Esophagus squamous epithelium (tissue), 4 donors: Measurements from ENCODE around the gene ANTXR1.

Experiments
- POLR2A ChIP-seq, 4 donors: fragments of 450-650 bp; IDR thresholded peaks; one replicate each; pipeline ENCODE4 v1.6.1; 2017; ENCODE audit warnings: antibody characterized with exemption in 4 of 4, mild to moderate bottlenecking in 4 of 4, moderate library complexity in 3 of 4
- TF ChIP-seq, protein P1 (sequence below), 6 experiments: fragments of 450-650 bp in 4 of 6; fragments of 200-600 bp in 2 of 6; sonication (generic) in 2 of 6; IDR thresholded peaks; one replicate each; pipeline ENCODE4 v1.5.1; 2016 to 2019; ENCODE audit warnings: antibody characterized with exemption in 6 of 6, mild to moderate bottlenecking in 4 of 6, moderate library complexity in 4 of 6

DNA sequence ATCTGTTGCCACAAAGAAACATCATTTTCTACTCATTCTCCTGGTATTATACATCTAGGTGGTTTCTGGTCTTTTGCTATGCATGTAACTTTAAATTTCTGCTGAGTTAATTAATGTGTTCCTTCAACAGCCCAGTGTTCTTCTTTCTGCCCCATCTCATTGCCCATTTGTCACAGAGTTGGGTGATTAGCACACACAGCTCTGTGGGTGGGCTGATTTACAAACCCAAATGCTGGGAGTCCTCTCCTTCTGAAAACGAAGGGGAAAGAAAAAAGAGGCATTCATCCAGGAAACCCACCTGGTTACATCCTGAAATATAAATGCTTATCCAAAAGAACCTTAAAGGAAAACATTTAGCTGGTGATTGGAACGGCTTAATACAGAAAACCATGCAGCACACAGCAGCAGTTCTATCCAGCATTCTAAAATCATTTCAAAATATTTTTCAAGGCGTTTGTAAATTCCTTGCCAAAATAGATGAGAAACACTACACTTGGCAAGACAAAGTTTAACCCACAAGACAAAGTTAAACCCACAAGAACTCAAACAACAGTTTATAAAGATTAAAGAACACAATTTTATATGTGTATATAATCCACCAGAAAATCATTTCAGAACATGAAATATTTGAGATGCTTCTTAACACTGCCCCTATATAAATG lies 177.9 kb downstream of the ANTXR1 start:
- TF ChIP-seq, protein P1, sequence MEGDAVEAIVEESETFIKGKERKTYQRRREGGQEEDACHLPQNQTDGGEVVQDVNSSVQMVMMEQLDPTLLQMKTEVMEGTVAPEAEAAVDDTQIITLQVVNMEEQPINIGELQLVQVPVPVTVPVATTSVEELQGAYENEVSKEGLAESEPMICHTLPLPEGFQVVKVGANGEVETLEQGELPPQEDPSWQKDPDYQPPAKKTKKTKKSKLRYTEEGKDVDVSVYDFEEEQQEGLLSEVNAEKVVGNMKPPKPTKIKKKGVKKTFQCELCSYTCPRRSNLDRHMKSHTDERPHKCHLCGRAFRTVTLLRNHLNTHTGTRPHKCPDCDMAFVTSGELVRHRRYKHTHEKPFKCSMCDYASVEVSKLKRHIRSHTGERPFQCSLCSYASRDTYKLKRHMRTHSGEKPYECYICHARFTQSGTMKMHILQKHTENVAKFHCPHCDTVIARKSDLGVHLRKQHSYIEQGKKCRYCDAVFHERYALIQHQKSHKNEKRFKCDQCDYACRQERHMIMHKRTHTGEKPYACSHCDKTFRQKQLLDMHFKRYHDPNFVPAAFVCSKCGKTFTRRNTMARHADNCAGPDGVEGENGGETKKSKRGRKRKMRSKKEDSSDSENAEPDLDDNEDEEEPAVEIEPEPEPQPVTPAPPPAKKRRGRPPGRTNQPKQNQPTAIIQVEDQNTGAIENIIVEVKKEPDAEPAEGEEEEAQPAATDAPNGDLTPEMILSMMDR (IDR thresholded peaks at IDR 0.05), result no peak
- TF ChIP-seq POLR2A (IDR thresholded peaks at IDR 0.05), result no peak
